K562 (cell line): ENCODE data around the gene ZNF862. TPM values are rescaled to one million over a fixed set of nuclear protein-coding genes. Genes with fewer than 3 reads are reported as not detected.

Experiments
- ATF1 ChIP-seq, 2 experiments: fragments of 450-650 bp in 1 of 2; IDR thresholded peaks; 2 replicates each; pipeline ENCODE4 v1.6.1; 2016; ENCODE audit warnings: missing compliant biosample characterization in 1 of 2, missing genetic modification characterization in 1 of 2
- BMI1 ChIP-seq: fragments of 150-350 bp; IDR thresholded peaks from 2 replicates; pipeline ENCODE4 v1.6.1; 2014; ENCODE audit warnings: low read length
- DDX20 ChIP-seq: fragments of 450-650 bp; IDR thresholded peaks from 2 replicates; pipeline ENCODE4 v1.6.1; 2016; ENCODE audit warnings: missing genetic modification characterization, low read depth, mild to moderate bottlenecking, missing compliant biosample characterization, moderate library complexity
- EGR1 ChIP-seq: fragments of 450-650 bp; conservative IDR thresholded peaks from 2 replicates; pipeline ENCODE4 v1.6.1; 2017; ENCODE audit warnings: mild to moderate bottlenecking
- KLF1 ChIP-seq: fragments of 450-650 bp; IDR thresholded peaks from 2 replicates; pipeline ENCODE4 v1.6.1; 2016; ENCODE audit warnings: missing genetic modification characterization, missing compliant biosample characterization
- PHB ChIP-seq: fragments of 250-450 bp; sonication (Bioruptor Pico); IDR thresholded peaks from 2 replicates; pipeline ENCODE4 v1.5.0; 2021
- POLR2B ChIP-seq: fragments of 450-650 bp; IDR thresholded peaks from 2 replicates; pipeline ENCODE4 v1.6.1; 2018; ENCODE audit warnings: low read depth; ENCODE audit not compliant: partially characterized antibody
- POU5F1 ChIP-seq: fragments of 150-350 bp; IDR thresholded peaks from 2 replicates; pipeline ENCODE4 v1.6.1; 2014; ENCODE audit warnings: borderline replicate concordance, low read length, low read depth, mild to moderate bottlenecking; ENCODE audit not compliant: partially characterized antibody
- SIN3A ChIP-seq, 2 experiments: fragments of 150-350 bp in 1 of 2; IDR thresholded peaks; 2 replicates each; pipeline ENCODE4 v1.6.1; 2011 to 2016; ENCODE audit warnings: borderline replicate concordance in 2 of 2, low read depth in 2 of 2, low read length in 2 of 2, mild to moderate bottlenecking in 2 of 2, moderate library complexity in 2 of 2; ENCODE audit not compliant: control insufficient read depth in 1 of 2
- SIX5 ChIP-seq, 2 experiments: IDR thresholded peaks; 2 replicates each; pipeline ENCODE4 v1.6.1; 2011; ENCODE audit warnings: low read length in 2 of 2, borderline replicate concordance in 1 of 2, low read depth in 1 of 2, mild to moderate bottlenecking in 1 of 2, moderate library complexity in 1 of 2; ENCODE audit not compliant: insufficient read depth in 1 of 2
- ZNF140 ChIP-seq: fragments of 250-450 bp; sonication (Bioruptor Pico); IDR thresholded peaks from 2 replicates; pipeline ENCODE4 v1.8.0; 2021; ENCODE audit warnings: moderate library complexity, mild to moderate bottlenecking, inconsistent platforms
- ZNF146 ChIP-seq: IDR thresholded peaks from one replicate; pipeline ENCODE4 v1.6.1; 2018; ENCODE audit warnings: missing compliant biosample characterization; ENCODE audit not compliant: unreplicated experiment
- ZNF174 ChIP-seq: fragments of 250-450 bp; sonication (Bioruptor Pico); IDR thresholded peaks from 2 replicates; pipeline ENCODE4 v1.4.0; 2020; ENCODE audit warnings: mild to moderate bottlenecking
- ZNF507 ChIP-seq: conservative IDR thresholded peaks from 2 replicates; pipeline ENCODE4 v1.6.1; 2017; ENCODE audit warnings: missing genetic modification characterization, missing compliant biosample characterization
- polyA plus RNA-seq, 8 experiments: library from polyadenylated mRNA; depleted of rRNA in 4 of 8; stranded (reverse) in 5 of 8; unstranded in 3 of 8; fragments of >200 nt; fragmentation: Nextera tagmentation in 2 of 8; fragmentation: Illumina TruSeq in 1 of 8; extraction: Ambion mirVana in 2 of 8; extraction: Trizol in 1 of 8; gene quantifications; 2 replicates each; pipeline versions ENCODE4 v1.2.1 to v1.2.3, GENCODE V29; 2011 to 2014; ENCODE audit warnings: inconsistent platforms in 1 of 8, missing spikeins in 1 of 8
- total RNA-seq, 7 experiments: library from RNA; depleted of rRNA in 6 of 7; stranded (reverse); fragments of >200 nt in 6 of 7; fragmentation: Illumina TruSeq in 2 of 7; extraction: Trizol in 2 of 7; gene quantifications; 2 replicates each; pipeline versions ENCODE4 v1.2.1 to v1.2.3, GENCODE V29; 2011 to 2021; ENCODE audit warnings: low replicate concordance in 1 of 7
- TF ChIP-seq, protein P1 (sequence below): sonication (generic); formaldehyde crosslinking; IDR thresholded peaks from 2 replicates; pipeline ENCODE4 v1.8.0; 2022; ENCODE audit warnings: missing genetic modification reagents, mild to moderate bottlenecking, borderline replicate concordance
- TF ChIP-seq, protein P2 (sequence below): fragments of 250-450 bp; sonication (Bioruptor Pico); IDR thresholded peaks from 2 replicates; pipeline ENCODE4 v1.9.0; 2021; ENCODE audit warnings: mild to moderate bottlenecking, inconsistent platforms
- TF ChIP-seq, protein P3 (sequence below): sonication (generic); formaldehyde crosslinking; IDR thresholded peaks from 2 replicates; pipeline ENCODE4 v1.8.0; 2023; ENCODE audit warnings: missing genetic modification reagents, mild to moderate bottlenecking, borderline replicate concordance

ZNF862 gene
- total and polyA plus RNA-seq, 9 of the 15 experiments (the other 6 are each of a cell fraction or from before 2014, with no cell fraction given) = 1.1 to 3.9 (median 2.6) TPM

DNA sequence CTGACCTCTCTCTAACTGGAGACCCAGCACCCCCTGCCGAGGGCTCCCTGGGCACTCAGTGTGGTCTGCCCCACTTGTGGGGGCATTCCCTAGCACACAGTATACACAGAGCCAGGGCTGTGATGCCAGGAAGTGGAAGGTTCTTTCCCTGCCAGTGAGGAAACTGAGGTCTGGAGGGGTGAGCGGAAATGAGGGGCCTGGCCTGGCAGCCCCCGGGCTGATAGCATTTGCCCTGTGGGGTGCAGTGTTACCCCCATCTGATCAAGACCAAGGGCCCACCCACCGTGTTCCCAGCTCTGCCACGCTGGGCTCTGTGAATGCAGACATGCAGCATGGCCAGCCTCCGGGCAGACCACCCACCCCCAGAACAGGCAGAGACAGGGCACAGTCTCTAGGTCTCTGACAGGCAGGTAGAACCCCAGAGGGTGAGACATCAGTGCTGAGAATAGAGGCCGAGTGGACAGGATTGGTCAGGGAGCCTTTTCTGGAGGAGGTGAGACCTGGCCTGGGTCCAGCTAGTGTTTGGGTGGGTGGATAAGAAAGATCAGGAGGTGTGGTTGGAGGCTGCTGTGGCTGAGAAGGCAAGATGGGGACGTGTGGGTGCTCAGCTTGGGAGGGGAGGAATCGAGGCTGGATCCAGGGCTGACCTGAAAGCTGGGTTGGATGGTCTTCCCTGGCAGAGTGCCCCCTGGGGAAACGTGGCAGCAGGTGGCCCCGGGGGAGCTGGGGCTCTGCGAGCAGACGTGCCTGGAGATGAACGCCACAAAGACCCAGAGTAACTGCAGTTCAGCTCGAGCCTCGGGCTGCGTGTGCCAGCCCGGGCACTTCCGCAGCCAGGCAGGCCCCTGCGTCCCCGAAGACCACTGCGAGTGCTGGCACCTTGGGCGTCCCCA lies 10.8 kb upstream of the ZNF862 start (continued):
- TF ChIP-seq ZNF174 (CRISPR knock-in tag) = no peak
- TF ChIP-seq PHB (CRISPR knock-in tag) = no peak
- TF ChIP-seq POLR2B = no peak
- TF ChIP-seq ZNF146 (CRISPR knock-in tag) = no peak
- no peak for TF ChIP-seq DDX20 (tag)
- TF ChIP-seq, protein P1, sequence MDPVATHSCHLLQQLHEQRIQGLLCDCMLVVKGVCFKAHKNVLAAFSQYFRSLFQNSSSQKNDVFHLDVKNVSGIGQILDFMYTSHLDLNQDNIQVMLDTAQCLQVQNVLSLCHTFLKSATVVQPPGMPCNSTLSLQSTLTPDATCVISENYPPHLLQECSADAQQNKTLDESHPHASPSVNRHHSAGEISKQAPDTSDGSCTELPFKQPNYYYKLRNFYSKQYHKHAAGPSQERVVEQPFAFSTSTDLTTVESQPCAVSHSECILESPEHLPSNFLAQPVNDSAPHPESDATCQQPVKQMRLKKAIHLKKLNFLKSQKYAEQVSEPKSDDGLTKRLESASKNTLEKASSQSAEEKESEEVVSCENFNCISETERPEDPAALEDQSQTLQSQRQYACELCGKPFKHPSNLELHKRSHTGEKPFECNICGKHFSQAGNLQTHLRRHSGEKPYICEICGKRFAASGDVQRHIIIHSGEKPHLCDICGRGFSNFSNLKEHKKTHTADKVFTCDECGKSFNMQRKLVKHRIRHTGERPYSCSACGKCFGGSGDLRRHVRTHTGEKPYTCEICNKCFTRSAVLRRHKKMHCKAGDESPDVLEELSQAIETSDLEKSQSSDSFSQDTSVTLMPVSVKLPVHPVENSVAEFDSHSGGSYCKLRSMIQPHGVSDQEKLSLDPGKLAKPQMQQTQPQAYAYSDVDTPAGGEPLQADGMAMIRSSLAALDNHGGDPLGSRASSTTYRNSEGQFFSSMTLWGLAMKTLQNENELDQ (CRISPR knock-in tag) = no peak
- TF ChIP-seq ZNF140 = no peak
- TF ChIP-seq SIN3A (IDR thresholded peaks at IDR 0.05; ENCODE audit: borderline replicate concordance in 2 of 2, control insufficient read depth in 1 of 2, low read depth in 2 of 2, low read length in 2 of 2) = no peak
- no peak for TF ChIP-seq KLF1 (tag)
- no peak for TF ChIP-seq ZNF507 (tag)
- TF ChIP-seq SIX5 (IDR thresholded peaks at IDR 0.05; ENCODE audit: borderline replicate concordance in 1 of 2, insufficient read depth in 1 of 2, low read depth in 1 of 2, low read length in 2 of 2) = no peak
- no peak for TF ChIP-seq BMI1
- TF ChIP-seq ATF1 (CRISPR knock-in tag; IDR thresholded peaks at IDR 0.05) = no peak
- TF ChIP-seq ATF1 (tag; IDR thresholded peaks at IDR 0.05) = no peak
- peak; percentile 78 for TF ChIP-seq EGR1
- TF ChIP-seq, protein P2, sequence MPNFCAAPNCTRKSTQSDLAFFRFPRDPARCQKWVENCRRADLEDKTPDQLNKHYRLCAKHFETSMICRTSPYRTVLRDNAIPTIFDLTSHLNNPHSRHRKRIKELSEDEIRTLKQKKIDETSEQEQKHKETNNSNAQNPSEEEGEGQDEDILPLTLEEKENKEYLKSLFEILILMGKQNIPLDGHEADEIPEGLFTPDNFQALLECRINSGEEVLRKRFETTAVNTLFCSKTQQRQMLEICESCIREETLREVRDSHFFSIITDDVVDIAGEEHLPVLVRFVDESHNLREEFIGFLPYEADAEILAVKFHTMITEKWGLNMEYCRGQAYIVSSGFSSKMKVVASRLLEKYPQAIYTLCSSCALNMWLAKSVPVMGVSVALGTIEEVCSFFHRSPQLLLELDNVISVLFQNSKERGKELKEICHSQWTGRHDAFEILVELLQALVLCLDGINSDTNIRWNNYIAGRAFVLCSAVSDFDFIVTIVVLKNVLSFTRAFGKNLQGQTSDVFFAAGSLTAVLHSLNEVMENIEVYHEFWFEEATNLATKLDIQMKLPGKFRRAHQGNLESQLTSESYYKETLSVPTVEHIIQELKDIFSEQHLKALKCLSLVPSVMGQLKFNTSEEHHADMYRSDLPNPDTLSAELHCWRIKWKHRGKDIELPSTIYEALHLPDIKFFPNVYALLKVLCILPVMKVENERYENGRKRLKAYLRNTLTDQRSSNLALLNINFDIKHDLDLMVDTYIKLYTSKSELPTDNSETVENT (CRISPR knock-in tag) = no peak
- no peak for TF ChIP-seq POU5F1
- TF ChIP-seq, protein P3, sequence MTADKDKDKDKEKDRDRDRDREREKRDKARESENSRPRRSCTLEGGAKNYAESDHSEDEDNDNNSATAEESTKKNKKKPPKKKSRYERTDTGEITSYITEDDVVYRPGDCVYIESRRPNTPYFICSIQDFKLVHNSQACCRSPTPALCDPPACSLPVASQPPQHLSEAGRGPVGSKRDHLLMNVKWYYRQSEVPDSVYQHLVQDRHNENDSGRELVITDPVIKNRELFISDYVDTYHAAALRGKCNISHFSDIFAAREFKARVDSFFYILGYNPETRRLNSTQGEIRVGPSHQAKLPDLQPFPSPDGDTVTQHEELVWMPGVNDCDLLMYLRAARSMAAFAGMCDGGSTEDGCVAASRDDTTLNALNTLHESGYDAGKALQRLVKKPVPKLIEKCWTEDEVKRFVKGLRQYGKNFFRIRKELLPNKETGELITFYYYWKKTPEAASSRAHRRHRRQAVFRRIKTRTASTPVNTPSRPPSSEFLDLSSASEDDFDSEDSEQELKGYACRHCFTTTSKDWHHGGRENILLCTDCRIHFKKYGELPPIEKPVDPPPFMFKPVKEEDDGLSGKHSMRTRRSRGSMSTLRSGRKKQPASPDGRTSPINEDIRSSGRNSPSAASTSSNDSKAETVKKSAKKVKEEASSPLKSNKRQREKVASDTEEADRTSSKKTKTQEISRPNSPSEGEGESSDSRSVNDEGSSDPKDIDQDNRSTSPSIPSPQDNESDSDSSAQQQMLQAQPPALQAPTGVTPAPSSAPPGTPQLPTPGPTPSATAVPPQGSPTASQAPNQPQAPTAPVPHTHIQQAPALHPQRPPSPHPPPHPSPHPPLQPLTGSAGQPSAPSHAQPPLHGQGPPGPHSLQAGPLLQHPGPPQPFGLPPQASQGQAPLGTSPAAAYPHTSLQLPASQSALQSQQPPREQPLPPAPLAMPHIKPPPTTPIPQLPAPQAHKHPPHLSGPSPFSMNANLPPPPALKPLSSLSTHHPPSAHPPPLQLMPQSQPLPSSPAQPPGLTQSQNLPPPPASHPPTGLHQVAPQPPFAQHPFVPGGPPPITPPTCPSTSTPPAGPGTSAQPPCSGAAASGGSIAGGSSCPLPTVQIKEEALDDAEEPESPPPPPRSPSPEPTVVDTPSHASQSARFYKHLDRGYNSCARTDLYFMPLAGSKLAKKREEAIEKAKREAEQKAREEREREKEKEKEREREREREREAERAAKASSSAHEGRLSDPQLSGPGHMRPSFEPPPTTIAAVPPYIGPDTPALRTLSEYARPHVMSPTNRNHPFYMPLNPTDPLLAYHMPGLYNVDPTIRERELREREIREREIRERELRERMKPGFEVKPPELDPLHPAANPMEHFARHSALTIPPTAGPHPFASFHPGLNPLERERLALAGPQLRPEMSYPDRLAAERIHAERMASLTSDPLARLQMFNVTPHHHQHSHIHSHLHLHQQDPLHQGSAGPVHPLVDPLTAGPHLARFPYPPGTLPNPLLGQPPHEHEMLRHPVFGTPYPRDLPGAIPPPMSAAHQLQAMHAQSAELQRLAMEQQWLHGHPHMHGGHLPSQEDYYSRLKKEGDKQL (CRISPR knock-in tag) = no peak
